MV-4-11 (cell line): ENCODE data around the gene PLGLB2.
"Not testable (repeated sequence)": the region's sequence is repeated elsewhere in the genome, so short reads cannot be mapped to it uniquely, and the experiment has no call there.

Source experiments
- DNase-seq: peaks from one replicate; lab custom pipeline; 2025; lab: John Stamatoyannopoulos, UW

Gene PLGLB2

GRCh38 chr2:87747791-87748190 is at the start of gene PLGLB2:
PLGLB2 (plus strand) TSS chr2:87748087; CDS start chr2:87748154, 67 bp downstream.
- not testable (repeated sequence) for DNase-seq

- not testable (repeated sequence) for DNase-seq
Measured at GRCh38 chr2:87704572-87705323, 43.1 kb upstream of the PLGLB2 start.

GRCh38 chr2:87708368-87708767 is 39.5 kb upstream of the PLGLB2 start:
- not testable (repeated sequence) for DNase-seq

- DNase-seq: not testable (repeated sequence)
Measured at GRCh38 chr2:87727940-87728599, 19.8 kb upstream of the PLGLB2 start.

GRCh38 chr2:87740928-87741327 is 7.0 kb upstream of the PLGLB2 start:
- not testable (repeated sequence) for DNase-seq

- not testable (repeated sequence) for DNase-seq
Measured at GRCh38 chr2:87742393-87743108, 5.3 kb upstream of the PLGLB2 start.

GRCh38 chr2:87743638-87744037 is 4.2 kb upstream of the PLGLB2 start:
- not testable (repeated sequence) for DNase-seq

- not testable (repeated sequence) for DNase-seq
Measured at GRCh38 chr2:87745353-87745951, 2.4 kb upstream of the PLGLB2 start.

- not testable (repeated sequence) for DNase-seq
Measured at GRCh38 chr2:87748524-87748923, 637 bp downstream of the PLGLB2 start.

GRCh38 chr2:87750560-87750959 is 2.7 kb downstream of the PLGLB2 start:
- DNase-seq: not testable (repeated sequence)

GRCh38 chr2:87754759-87755158 is 6.9 kb downstream of the PLGLB2 start:
- not testable (repeated sequence) for DNase-seq
